ENCODE results near the gene NKX1-1.

The NKX1-1 gene

GRCh38 chr4:1416051-1416947 is 10.1 kb upstream of the NKX1-1 start:
- H3K9me3 ChIP-seq (replicated peaks; ENCODE audit: insufficient read depth, low read length): no peaks in the 10 kb centered on the region
- TF ChIP-seq EZH2 (optimal IDR thresholded peaks at IDR 0.05; ENCODE audit: low read depth, low read length) (no peak), EZH2phosphoT487 (IDR thresholded peaks at IDR 0.05; ENCODE audit: low read length) (no peak), CTCF (IDR thresholded peaks at IDR 0.05; ENCODE audit: low read length) (no peak)
- no peak overlapping the region for H3K4me2 ChIP-seq (ENCODE audit: low read depth, low read length)
- DNase-seq: no peak
- no peaks in the 10 kb centered on the region for H3K4me1 ChIP-seq (ENCODE audit: low read length)
- H4K20me1 ChIP-seq (ENCODE audit: insufficient read depth, low read length): no peaks in the 10 kb centered on the region
- no peaks in the 10 kb centered on the region for H3F3A ChIP-seq (ENCODE audit: insufficient read depth, low read length)
- no peaks in the 10 kb centered on the region; the same call in 1 of the 2 replicates for H3K27me3 ChIP-seq (replicated peaks; ENCODE audit: insufficient read depth, low read length)
- H3K9me2 ChIP-seq (replicated peaks; ENCODE audit: insufficient read depth, low read length): no peaks in the 10 kb centered on the region
- H3K27ac ChIP-seq (ENCODE audit: low read length): no peak overlapping the region
- no peaks in the 10 kb centered on the region for H3K79me2 ChIP-seq (ENCODE audit: low read length)
- no peak overlapping the region for H3K9ac ChIP-seq (ENCODE audit: low read length)
- H2AFZ ChIP-seq (ENCODE audit: low read length): no peak overlapping the region
- H3K36me3 ChIP-seq (replicated peaks; ENCODE audit: insufficient read depth, low read length): no peaks in the 10 kb centered on the region
- H3K4me3 ChIP-seq (ENCODE audit: low read length): no peak overlapping the region

- Histone ChIP-seq H3K4me1 (ENCODE audit: low read length) (no peaks in the 10 kb centered on the region), H3F3A (ENCODE audit: insufficient read depth, low read length) (no peaks in the 10 kb centered on the region), H4K20me1 (ENCODE audit: insufficient read depth, low read length) (no peaks in the 10 kb centered on the region), H2AFZ (ENCODE audit: low read length) (no peak overlapping the region), H3K9ac (ENCODE audit: low read length) (no peak overlapping the region), H3K27me3 (replicated peaks; ENCODE audit: insufficient read depth, low read length) (no peaks in the 10 kb centered on the region; the same call in 1 of the 2 replicates), H3K9me2 (replicated peaks; ENCODE audit: insufficient read depth, low read length) (no peaks in the 10 kb centered on the region), H3K4me2 (ENCODE audit: low read depth, low read length) (no peak overlapping the region), H3K27ac (ENCODE audit: low read length) (no peak overlapping the region), H3K79me2 (ENCODE audit: low read length) (no peaks in the 10 kb centered on the region), H3K9me3 (replicated peaks; ENCODE audit: insufficient read depth, low read length) (no peaks in the 10 kb centered on the region), H3K36me3 (replicated peaks; ENCODE audit: insufficient read depth, low read length) (no peaks in the 10 kb centered on the region), H3K4me3 (ENCODE audit: low read length) (no peak overlapping the region)
- TF ChIP-seq CTCF (IDR thresholded peaks at IDR 0.05; ENCODE audit: low read length): no peak
- no peak for TF ChIP-seq EZH2 (optimal IDR thresholded peaks at IDR 0.05; ENCODE audit: low read depth, low read length)
- no peak for TF ChIP-seq EZH2phosphoT487 (IDR thresholded peaks at IDR 0.05; ENCODE audit: low read length)
- no peak for DNase-seq
Measured at GRCh38 chr4:1415681-1415981, 9.4 kb upstream of the NKX1-1 start.

- no peak for DNase-seq
- TF ChIP-seq EZH2 (optimal IDR thresholded peaks at IDR 0.05; ENCODE audit: low read depth, low read length) (no peak), EZH2phosphoT487 (IDR thresholded peaks at IDR 0.05; ENCODE audit: low read length) (no peak), CTCF (IDR thresholded peaks at IDR 0.05; ENCODE audit: low read length) (no peak)
- H3K9me2 ChIP-seq (replicated peaks; ENCODE audit: insufficient read depth, low read length): no peaks in the 10 kb centered on the region
- H4K20me1 ChIP-seq (ENCODE audit: insufficient read depth, low read length): no peaks in the 10 kb centered on the region
- H3K9ac ChIP-seq (ENCODE audit: low read length): no peak overlapping the region
- H3K9me3 ChIP-seq (replicated peaks; ENCODE audit: insufficient read depth, low read length): no peaks in the 10 kb centered on the region
- H3K4me2 ChIP-seq (ENCODE audit: low read depth, low read length): no peak overlapping the region
- H3K27me3 ChIP-seq (replicated peaks; ENCODE audit: insufficient read depth, low read length): no peaks in the 10 kb centered on the region; the same call in 1 of the 2 replicates
- H3K27ac ChIP-seq (ENCODE audit: low read length): no peak overlapping the region
- no peak overlapping the region for H2AFZ ChIP-seq (ENCODE audit: low read length)
- no peaks in the 10 kb centered on the region for H3F3A ChIP-seq (ENCODE audit: insufficient read depth, low read length)
- no peaks in the 10 kb centered on the region for H3K4me1 ChIP-seq (ENCODE audit: low read length)
- H3K4me3 ChIP-seq (ENCODE audit: low read length): no peak overlapping the region
- no peaks in the 10 kb centered on the region for H3K79me2 ChIP-seq (ENCODE audit: low read length)
- H3K36me3 ChIP-seq (replicated peaks; ENCODE audit: insufficient read depth, low read length): no peaks in the 10 kb centered on the region
Measured at GRCh38 chr4:1414831-1415680, 8.8 kb upstream of the NKX1-1 start.

Data from MM.1S (cell line).